ENCODE results near the gene TMEM187.

GRCh38 chrX:153991013-153991580 is 18.5 kb downstream of the TMEM187 start:
- TF ChIP-seq POLR2AphosphoS5 (IDR thresholded peaks at IDR 0.05; ENCODE audit: low read depth, low read length) (no peak), REST (IDR thresholded peaks at IDR 0.05; ENCODE audit: insufficient read depth in 1 of 2, low read depth in 2 of 2, low read length in 2 of 2) (no peak), SIN3A (IDR thresholded peaks at IDR 0.05; ENCODE audit: borderline replicate concordance, insufficient read depth, low read length) (no peak), TAF1 (IDR thresholded peaks at IDR 0.05; ENCODE audit: borderline replicate concordance, insufficient read depth, low read length) (no peak)

Data from PFSK-1 (cell line).